GM12891 (cell line): Measurements from ENCODE around the gene PAPSS2.

ENCODE experiments used
- PAX5 ChIP-seq: IDR thresholded peaks from 2 replicates; pipeline ENCODE4 v1.6.1; 2011; ENCODE audit warnings: low read length, moderate library complexity, mild to moderate bottlenecking; ENCODE audit not compliant: insufficient read depth, severe bottlenecking
- POLR2A ChIP-seq: IDR thresholded peaks from 2 replicates; pipeline ENCODE4 v1.6.1; 2011; ENCODE audit warnings: low read depth, low read length, control low read depth
- POLR2AphosphoS5 ChIP-seq: IDR thresholded peaks from 2 replicates; pipeline ENCODE4 v1.6.1; 2011; ENCODE audit warnings: low read depth, low read length, control low read depth
- POU2F2 ChIP-seq: IDR thresholded peaks from 2 replicates; pipeline ENCODE4 v1.6.1; 2011; ENCODE audit warnings: low read depth, mild to moderate bottlenecking, control low read depth, low read length, moderate library complexity
- SPI1 ChIP-seq: IDR thresholded peaks from 2 replicates; pipeline ENCODE4 v1.6.1; 2011; ENCODE audit warnings: low read depth, low read length, control low read depth
- TAF1 ChIP-seq: IDR thresholded peaks from 2 replicates; pipeline ENCODE4 v1.6.1; 2011; ENCODE audit warnings: low read depth, low read length, control low read depth

DNA sequence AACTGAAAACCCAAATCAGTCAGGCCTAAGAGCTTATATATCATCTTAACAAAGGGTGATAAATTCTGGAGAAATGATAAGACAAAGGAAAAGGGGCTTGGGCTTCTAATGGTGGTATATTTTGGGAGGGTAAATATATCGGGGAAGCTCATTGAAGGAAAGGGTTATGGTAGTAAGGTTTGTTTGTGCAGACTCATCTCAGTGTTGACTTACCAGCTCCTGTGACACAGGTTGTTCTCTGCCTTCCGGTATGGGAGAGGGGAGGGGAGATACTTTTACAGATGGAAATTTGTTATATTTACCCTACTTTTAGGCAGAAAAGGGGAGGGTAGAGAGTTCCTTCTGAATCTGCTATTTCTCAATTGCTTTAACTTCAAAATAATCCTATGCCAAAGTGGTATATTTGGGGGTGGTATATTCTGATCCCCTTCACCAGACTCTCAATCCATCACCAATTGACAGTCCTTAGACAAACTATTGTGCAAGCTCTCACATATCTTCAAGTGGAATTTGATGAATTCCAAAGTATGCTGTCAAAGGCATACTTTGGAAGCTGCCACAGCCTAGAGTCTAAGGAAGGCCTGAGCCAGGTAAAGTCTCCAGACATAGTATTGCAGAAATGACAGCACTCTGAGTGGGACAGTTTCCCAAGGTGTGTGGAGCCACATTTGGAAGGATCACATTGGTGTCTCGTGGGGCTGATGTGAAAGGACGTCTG lies 13.3 kb upstream of the PAPSS2 start:
- no peak for TF ChIP-seq POLR2AphosphoS5
- TF ChIP-seq POLR2A: no peak
- TF ChIP-seq SPI1: no peak
- no peak for TF ChIP-seq TAF1
- no peak for TF ChIP-seq POU2F2
- no peak for TF ChIP-seq PAX5
